ENCODE results near the gene SGMS1.
A peak's percentile ranks its signal among the peaks of the same experiment; 100 is the strongest.
"Not testable (repeated sequence)": the region's sequence is repeated elsewhere in the genome, so short reads cannot be mapped to it uniquely, and the experiment has no call there.

The SGMS1 gene

GRCh38 chr10:50355693-50356480 lies 267.9 kb downstream of the SGMS1 start:
- FAIRE-seq = not testable (repeated sequence)

GRCh38 chr10:50351483-50352146 lies 272.1 kb downstream of the SGMS1 start:
- no peak for FAIRE-seq

GRCh38 chr10:50350366-50350765 lies 273.4 kb downstream of the SGMS1 start:
- no peak for FAIRE-seq

GRCh38 chr10:50349554-50349953 lies 274.2 kb downstream of the SGMS1 start:
- FAIRE-seq = no peak

GRCh38 chr10:50347394-50347802 lies 276.4 kb downstream of the SGMS1 start:
- FAIRE-seq = no peak

GRCh38 chr10:50346942-50347341 lies 276.8 kb downstream of the SGMS1 start:
- no peak for FAIRE-seq

GRCh38 chr10:50345545-50345944 lies 278.2 kb downstream of the SGMS1 start:
- no peak for FAIRE-seq

- FAIRE-seq = no peak
These were observed 279.9 kb downstream of the SGMS1 start for GRCh38 chr10:50343702-50344331.

GRCh38 chr10:50341987-50342386 lies 281.8 kb downstream of the SGMS1 start:
- FAIRE-seq = no peak

- no peak for FAIRE-seq
These were observed 287.6 kb downstream of the SGMS1 start for GRCh38 chr10:50336140-50336539.

- FAIRE-seq = no peak
These were observed 288.4 kb downstream of the SGMS1 start for GRCh38 chr10:50335397-50335796.

GRCh38 chr10:50334273-50334672 lies 289.5 kb downstream of the SGMS1 start:
- FAIRE-seq = no peak

- peak; percentile 10 for FAIRE-seq
These were observed 289.9 kb downstream of the SGMS1 start for GRCh38 chr10:50333872-50334271.

- FAIRE-seq = no peak
These were observed 291.5 kb downstream of the SGMS1 start for GRCh38 chr10:50332108-50332842.

- FAIRE-seq = no peak
These were observed 292.3 kb downstream of the SGMS1 start for GRCh38 chr10:50331486-50331885.

GRCh38 chr10:50326757-50327701 lies 296.7 kb downstream of the SGMS1 start:
- FAIRE-seq = no peak

GRCh38 chr10:50326172-50326555 lies 297.6 kb downstream of the SGMS1 start:
- FAIRE-seq = no peak

- FAIRE-seq = no peak
These were observed 298.1 kb downstream of the SGMS1 start for GRCh38 chr10:50325449-50326171.

- no peak for FAIRE-seq
These were observed 298.9 kb downstream of the SGMS1 start for GRCh38 chr10:50324680-50325393.

GRCh38 chr10:50324046-50324445 lies 299.7 kb downstream of the SGMS1 start:
- FAIRE-seq = no peak

- no peak for FAIRE-seq
These were observed 301.7 kb downstream of the SGMS1 start for GRCh38 chr10:50322077-50322476.

Data from colon (tissue), 2 donors.